ENCODE measurements around the gene PHACTR3.

PHACTR3 gene

GRCh38 chr20:59785986-59786795 is 181.9 kb downstream of the PHACTR3 start:
- in situ Hi-C loops (cut with MboI; ENCODE audit: low sequenced_read_pairs), result no loop called here

- in situ Hi-C loops (cut with MboI; ENCODE audit: low sequenced_read_pairs), result no loop called here
Measured at GRCh38 chr20:59786801-59787537, 182.6 kb downstream of the PHACTR3 start.

GRCh38 chr20:59787538-59787890 is 183.2 kb downstream of the PHACTR3 start:
- in situ Hi-C loops (cut with MboI; ENCODE audit: low sequenced_read_pairs), result no loop called here

GRCh38 chr20:59788196-59788735 is 183.9 kb downstream of the PHACTR3 start:
- in situ Hi-C loops (cut with MboI; ENCODE audit: low sequenced_read_pairs), result no loop called here

GRCh38 chr20:59788811-59789397 is 184.6 kb downstream of the PHACTR3 start:
- in situ Hi-C loops (cut with MboI; ENCODE audit: low sequenced_read_pairs), result no loop called here

- in situ Hi-C loops (cut with MboI; ENCODE audit: low sequenced_read_pairs), result no loop called here
Measured at GRCh38 chr20:59789686-59790085, 185.3 kb downstream of the PHACTR3 start.

GRCh38 chr20:59790346-59790745 is 186.0 kb downstream of the PHACTR3 start:
- in situ Hi-C loops (cut with MboI; ENCODE audit: low sequenced_read_pairs), result no loop called here

GRCh38 chr20:59792300-59792699 is 188.0 kb downstream of the PHACTR3 start:
- in situ Hi-C loops (cut with MboI; ENCODE audit: low sequenced_read_pairs), result no loop called here

- in situ Hi-C loops (cut with MboI; ENCODE audit: low sequenced_read_pairs), result no loop called here
Measured at GRCh38 chr20:59794555-59794954, 190.2 kb downstream of the PHACTR3 start.

- in situ Hi-C loops (cut with MboI; ENCODE audit: low sequenced_read_pairs), result no loop called here
Measured at GRCh38 chr20:59800309-59800708, 196.0 kb downstream of the PHACTR3 start.

GRCh38 chr20:59802018-59802417 is 197.7 kb downstream of the PHACTR3 start:
- in situ Hi-C loops (cut with MboI; ENCODE audit: low sequenced_read_pairs), result no loop called here

- in situ Hi-C loops (cut with MboI; ENCODE audit: low sequenced_read_pairs), result no loop called here
Measured at GRCh38 chr20:59802471-59803221, 198.3 kb downstream of the PHACTR3 start.

- in situ Hi-C loops (cut with MboI; ENCODE audit: low sequenced_read_pairs), result no loop called here
Measured at GRCh38 chr20:59804347-59804746, 200.0 kb downstream of the PHACTR3 start.

- in situ Hi-C loops (cut with MboI; ENCODE audit: low sequenced_read_pairs), result no loop called here
Measured at GRCh38 chr20:59804871-59805665, 200.7 kb downstream of the PHACTR3 start.

GRCh38 chr20:59805786-59806577 is 201.6 kb downstream of the PHACTR3 start:
- in situ Hi-C loops (cut with MboI; ENCODE audit: low sequenced_read_pairs), result no loop called here

GRCh38 chr20:59806578-59806975 is 202.2 kb downstream of the PHACTR3 start:
- in situ Hi-C loops (cut with MboI; ENCODE audit: low sequenced_read_pairs), result no loop called here

- in situ Hi-C loops (cut with MboI; ENCODE audit: low sequenced_read_pairs), result no loop called here
Measured at GRCh38 chr20:59807909-59808728, 203.8 kb downstream of the PHACTR3 start.

- in situ Hi-C loops (cut with MboI; ENCODE audit: low sequenced_read_pairs), result no loop called here
Measured at GRCh38 chr20:59808729-59809381, 204.5 kb downstream of the PHACTR3 start.
